Neural progenitor cell (in vitro differentiated cells): ENCODE data around the gene DNAJC30. TPM values are rescaled to one million over a fixed set of nuclear protein-coding genes. Genes with fewer than 3 reads are reported as not detected.

Source experiments
- DNase-seq: peaks from one replicate; pipeline ENCODE4 v3.0.0-alpha.2; 2016; ENCODE audit warnings: low spot score
- H2AFZ ChIP-seq: fragments of 200-600 bp; sonication (generic); replicated peaks from 2 replicates; pipeline ENCODE4 v1.6.1; 2016; ENCODE audit warnings: antibody characterized with exemption
- H3F3A ChIP-seq: fragments of 200-600 bp; sonication (generic); 2 replicates; pipeline ENCODE4 v1.6.1; 2016; ENCODE audit warnings: antibody characterized with exemption, low read depth
- H3K27ac ChIP-seq: fragments of 200-600 bp; sonication (generic); 2 replicates; pipeline ENCODE4 v1.5.1; 2016; ENCODE audit warnings: mild to moderate bottlenecking
- H3K27me3 ChIP-seq: fragments of 200-600 bp; sonication (generic); 2 replicates; pipeline ENCODE4 v1.6.1; 2016; ENCODE audit warnings: mild to moderate bottlenecking, moderate library complexity
- H3K36me3 ChIP-seq: fragments of 200-600 bp; sonication (generic); 2 replicates; pipeline ENCODE4 v1.5.1; 2016
- H3K4me1 ChIP-seq: fragments of 200-600 bp; sonication (generic); 2 replicates; pipeline ENCODE4 v1.6.1; 2016; ENCODE audit warnings: mixed run types
- H3K4me2 ChIP-seq: fragments of 200-600 bp; sonication (generic); 2 replicates; pipeline ENCODE4 v1.6.1; 2016
- H3K4me3 ChIP-seq: fragments of 200-600 bp; sonication (generic); 2 replicates; pipeline ENCODE4 v1.5.1; 2016
- H3K79me2 ChIP-seq: fragments of 200-600 bp; sonication (generic); 2 replicates; pipeline ENCODE4 v1.6.1; 2016; ENCODE audit warnings: low read depth
- H3K9ac ChIP-seq: fragments of 200-600 bp; sonication (generic); 2 replicates; pipeline ENCODE4 v1.6.1; 2016
- H3K9me3 ChIP-seq: fragments of 200-600 bp; sonication (generic); 2 replicates; pipeline ENCODE4 v1.5.1; 2016; ENCODE audit warnings: low read depth
- H4K20me1 ChIP-seq: fragments of 200-600 bp; sonication (generic); 2 replicates; pipeline ENCODE4 v1.6.1; 2016; ENCODE audit warnings: low read depth
- H3K27ac Mint-ChIP-seq: 3 replicates; pipeline ENCODE4 v1.8.0; 2021; ENCODE audit warnings: mixed read lengths
- H3K27me3 Mint-ChIP-seq: 2 replicates; pipeline ENCODE4 v1.8.0; 2022; ENCODE audit warnings: low read depth, mild to moderate bottlenecking, inconsistent platforms, moderate library complexity, mixed read lengths; ENCODE audit not compliant: insufficient read depth
- H3K36me3 Mint-ChIP-seq: 3 replicates; pipeline ENCODE4 v1.8.0; 2021; ENCODE audit warnings: mixed read lengths
- H3K4me1 Mint-ChIP-seq: 3 replicates; pipeline ENCODE4 v1.8.0; 2021; ENCODE audit warnings: mixed read lengths
- H3K4me3 Mint-ChIP-seq: 3 replicates; pipeline ENCODE4 v1.8.0; 2021; ENCODE audit warnings: mild to moderate bottlenecking, moderate library complexity, mixed read lengths
- H3K9me3 Mint-ChIP-seq: 3 replicates; pipeline ENCODE4 v1.8.0; 2020; ENCODE audit warnings: mixed read lengths
- EZH2 ChIP-seq: fragments of 200-600 bp; sonication (generic); IDR thresholded peaks from 2 replicates; pipeline ENCODE4 v1.6.1; 2017; ENCODE audit warnings: antibody characterized with exemption, mild to moderate bottlenecking, moderate library complexity
- EZH2phosphoT487 ChIP-seq: fragments of 200-600 bp; sonication (generic); IDR thresholded peaks from 2 replicates; pipeline ENCODE4 v1.6.1; 2017; ENCODE audit warnings: antibody characterized with exemption
- total RNA-seq: library from RNA; depleted of rRNA; stranded (reverse); fragments of >200 nt; gene quantifications from 2 replicates; pipeline ENCODE4 v1.2.3, GENCODE V29; 2015; ENCODE audit warnings: low replicate concordance
- TF ChIP-seq, protein P1 (sequence below): fragments of 200-600 bp; sonication (generic); IDR thresholded peaks from 2 replicates; pipeline ENCODE4 v1.5.1; 2017; ENCODE audit warnings: antibody characterized with exemption, mild to moderate bottlenecking

DNAJC30 gene
- total RNA-seq, 1 donor from 2014 or later = 0.94 TPM

DNA sequence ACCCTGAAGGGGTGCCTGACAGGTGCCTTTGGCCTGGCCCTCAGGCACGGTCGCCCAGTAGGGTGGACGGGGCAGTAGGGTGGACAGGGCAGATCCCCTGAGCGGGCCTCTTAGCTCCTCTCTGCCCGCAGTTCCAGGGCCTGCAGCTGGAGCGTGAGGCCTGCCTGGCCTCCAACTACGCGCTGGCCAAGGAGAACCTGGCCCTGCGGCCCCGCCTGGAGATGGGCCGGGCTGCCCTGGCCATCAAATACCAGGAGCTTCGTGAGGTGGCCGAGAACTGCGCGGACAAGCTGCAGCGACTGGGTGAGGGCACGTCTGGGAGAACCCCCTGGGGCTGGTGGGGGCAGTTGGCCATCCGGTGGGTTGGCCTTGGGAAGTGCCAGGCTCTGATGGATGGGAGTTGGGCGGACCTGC lies 14.0 kb downstream of the DNAJC30 start:
- H3K27me3 Mint-ChIP-seq = peaks cover 9% of the 10 kb centered on the region
- H3K79me2 ChIP-seq = no peaks in the 10 kb centered on the region
- H3K4me1 Mint-ChIP-seq = peaks cover 24% of the 10 kb centered on the region
- H3K4me2 ChIP-seq = peak overlapping the region; percentile 98
- H3K4me3 ChIP-seq = peak overlapping the region; percentile 96
- no peaks in the 10 kb centered on the region for H3K36me3 ChIP-seq
- DNase-seq = peak; percentile 35
- H3K27me3 ChIP-seq = no peaks in the 10 kb centered on the region
- peaks cover 18% of the 10 kb centered on the region for H4K20me1 ChIP-seq
- H2AFZ ChIP-seq = no peak overlapping the region
- no peak overlapping the region for H3K27ac ChIP-seq
- H3K27ac Mint-ChIP-seq = no peak overlapping the region
- TF ChIP-seq EZH2 = no peak
- TF ChIP-seq, protein P1, sequence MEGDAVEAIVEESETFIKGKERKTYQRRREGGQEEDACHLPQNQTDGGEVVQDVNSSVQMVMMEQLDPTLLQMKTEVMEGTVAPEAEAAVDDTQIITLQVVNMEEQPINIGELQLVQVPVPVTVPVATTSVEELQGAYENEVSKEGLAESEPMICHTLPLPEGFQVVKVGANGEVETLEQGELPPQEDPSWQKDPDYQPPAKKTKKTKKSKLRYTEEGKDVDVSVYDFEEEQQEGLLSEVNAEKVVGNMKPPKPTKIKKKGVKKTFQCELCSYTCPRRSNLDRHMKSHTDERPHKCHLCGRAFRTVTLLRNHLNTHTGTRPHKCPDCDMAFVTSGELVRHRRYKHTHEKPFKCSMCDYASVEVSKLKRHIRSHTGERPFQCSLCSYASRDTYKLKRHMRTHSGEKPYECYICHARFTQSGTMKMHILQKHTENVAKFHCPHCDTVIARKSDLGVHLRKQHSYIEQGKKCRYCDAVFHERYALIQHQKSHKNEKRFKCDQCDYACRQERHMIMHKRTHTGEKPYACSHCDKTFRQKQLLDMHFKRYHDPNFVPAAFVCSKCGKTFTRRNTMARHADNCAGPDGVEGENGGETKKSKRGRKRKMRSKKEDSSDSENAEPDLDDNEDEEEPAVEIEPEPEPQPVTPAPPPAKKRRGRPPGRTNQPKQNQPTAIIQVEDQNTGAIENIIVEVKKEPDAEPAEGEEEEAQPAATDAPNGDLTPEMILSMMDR = no peak
- TF ChIP-seq EZH2phosphoT487 = no peak
- H3F3A ChIP-seq = peaks cover 22% of the 10 kb centered on the region
- peaks cover 7% of the 10 kb centered on the region for H3K36me3 Mint-ChIP-seq
- peak overlapping the region; percentile 96 for H3K4me3 Mint-ChIP-seq
- H3K9me3 ChIP-seq = no peaks in the 10 kb centered on the region
- H3K9me3 Mint-ChIP-seq = no peaks in the 10 kb centered on the region
- H3K9ac ChIP-seq = peak overlapping the region; percentile 37
- peaks cover 14% of the 10 kb centered on the region for H3K4me1 ChIP-seq

DNA sequence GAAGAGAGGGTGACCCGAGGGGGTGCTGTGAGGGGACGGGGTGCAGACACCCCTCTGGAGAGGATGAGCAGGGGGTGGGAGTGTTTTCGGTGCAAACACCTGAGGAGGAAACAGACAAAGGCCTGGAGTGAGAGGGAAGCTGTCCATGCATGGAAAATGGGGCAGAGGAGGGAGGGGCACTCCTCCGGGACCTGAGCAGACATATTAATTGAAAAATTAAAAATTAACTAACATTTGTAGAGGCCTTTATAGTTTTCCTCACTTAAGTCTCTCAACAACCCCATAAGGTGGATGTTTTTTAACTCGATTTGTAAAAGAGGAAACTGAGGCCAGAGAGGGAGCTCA lies 14.4 kb downstream of the DNAJC30 start:
- DNase-seq = no peak
- peak overlapping the region; percentile 79 for H3K9ac ChIP-seq
- H3K36me3 ChIP-seq = no peaks in the 10 kb centered on the region
- Mint-ChIP-seq H3K4me1 (peaks cover 26% of the 10 kb centered on the region), H3K27ac (peak overlapping the region; percentile 88), H3K36me3 (peaks cover 7% of the 10 kb centered on the region), H3K27me3 (peaks cover 9% of the 10 kb centered on the region), H3K4me3 (peak overlapping the region; percentile 96), H3K9me3 (no peaks in the 10 kb centered on the region)
- H4K20me1 ChIP-seq = peaks cover 18% of the 10 kb centered on the region
- H3K4me3 ChIP-seq = peak overlapping the region; percentile 96
- peaks cover 23% of the 10 kb centered on the region for H3F3A ChIP-seq
- H3K4me1 ChIP-seq = peaks cover 15% of the 10 kb centered on the region
- H3K27ac ChIP-seq = no peak overlapping the region
- peak overlapping the region; percentile 57 for H2AFZ ChIP-seq
- peak overlapping the region; percentile 98 for H3K4me2 ChIP-seq
- H3K79me2 ChIP-seq = no peaks in the 10 kb centered on the region
- TF ChIP-seq EZH2phosphoT487 (no peak), EZH2 (no peak)
- TF ChIP-seq, protein P1 = no peak
- H3K9me3 ChIP-seq = no peaks in the 10 kb centered on the region
- no peaks in the 10 kb centered on the region for H3K27me3 ChIP-seq

DNA sequence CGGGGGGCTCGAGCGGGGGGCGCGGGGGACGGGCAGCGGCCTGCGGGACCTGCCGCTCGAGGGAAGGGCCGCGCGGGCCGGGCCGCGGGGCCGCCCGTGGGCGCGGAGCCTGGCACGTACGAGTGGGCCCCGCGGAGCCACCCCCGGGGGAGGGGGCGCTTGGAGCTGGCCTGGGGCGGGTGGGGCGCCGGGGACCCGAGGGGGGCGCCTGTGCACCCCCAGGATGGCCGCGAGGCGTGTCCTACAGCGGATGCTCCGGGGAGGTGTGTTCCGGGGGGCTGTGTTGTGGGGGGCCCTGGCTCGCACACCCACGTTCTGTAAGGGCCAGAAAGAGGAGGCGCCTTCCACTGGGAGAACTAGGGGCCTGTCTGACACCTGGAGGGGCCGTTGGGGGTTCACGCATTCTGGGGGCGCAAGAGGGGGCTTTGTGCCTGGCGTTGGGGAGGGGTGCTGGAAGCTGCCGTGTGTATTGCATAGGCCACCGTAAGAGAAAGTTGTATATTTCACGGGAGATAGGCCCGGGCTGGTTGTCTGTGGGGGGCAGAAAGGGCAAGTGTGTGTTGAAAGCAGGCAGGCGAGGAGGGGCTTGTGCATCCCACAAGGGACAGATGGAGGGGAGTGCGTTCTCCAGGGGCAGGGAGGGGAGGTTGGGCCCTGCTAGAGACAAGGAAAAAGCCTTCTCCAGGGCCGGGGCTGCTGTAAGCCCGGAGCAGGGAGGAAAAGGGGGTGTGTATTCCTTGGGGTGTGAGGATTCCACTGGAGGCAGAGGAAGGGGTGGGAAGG lies 15.0 kb downstream of the DNAJC30 start:
- Histone ChIP-seq H3F3A (peaks cover 27% of the 10 kb centered on the region), H3K27me3 (no peaks in the 10 kb centered on the region), H3K79me2 (no peaks in the 10 kb centered on the region), H3K4me2 (peak overlapping the region; percentile 98), H3K4me3 (peak overlapping the region; percentile 96), H3K4me1 (peaks cover 15% of the 10 kb centered on the region), H2AFZ (peak overlapping the region; percentile 57), H4K20me1 (peaks cover 18% of the 10 kb centered on the region), H3K9me3 (peaks cover under 1% of the 10 kb centered on the region), H3K36me3 (no peaks in the 10 kb centered on the region), H3K27ac (no peak overlapping the region), H3K9ac (peak overlapping the region; percentile 79)
- H3K27me3 Mint-ChIP-seq = peaks cover 9% of the 10 kb centered on the region
- H3K36me3 Mint-ChIP-seq = peaks cover 7% of the 10 kb centered on the region
- DNase-seq = peak; percentile 66
- peak overlapping the region; percentile 88 for H3K27ac Mint-ChIP-seq
- H3K9me3 Mint-ChIP-seq = peaks cover under 1% of the 10 kb centered on the region
- TF ChIP-seq EZH2 = no peak
- H3K4me1 Mint-ChIP-seq = peaks cover 26% of the 10 kb centered on the region
- H3K4me3 Mint-ChIP-seq = peak overlapping the region; percentile 96
